Sigmoid colon (tissue), 7 donors: ENCODE measurements around the gene UBR2. TPM values are rescaled to one million over a fixed set of nuclear protein-coding genes. Genes with fewer than 3 reads are reported as not detected.
"Not testable (repeated sequence)": the region's sequence is repeated elsewhere in the genome, so short reads cannot be mapped to it uniquely, and the experiment has no call there.

Experiments
- DNase-seq: peaks from one replicate; pipeline ENCODE4 v3.0.0-alpha.2; 2019
- H3K27ac ChIP-seq, 4 donors: fragments of 200-600 bp; sonication (generic); one replicate each; pipeline ENCODE4 v1.5.1; 2016 to 2019; ENCODE audit warnings: mild to moderate bottlenecking in 1 of 4
- H3K27me3 ChIP-seq, 3 donors: fragments of 200-600 bp; sonication (generic); one replicate each; pipeline ENCODE4 v1.5.1; 2019; ENCODE audit warnings: mild to moderate bottlenecking in 1 of 3
- H3K36me3 ChIP-seq, 4 donors: fragments of 200-600 bp; sonication (generic); one replicate each; pipeline ENCODE4 v1.5.1; 2016 to 2019
- H3K4me1 ChIP-seq, 4 donors: fragments of 200-600 bp; sonication (generic); one replicate each; pipeline ENCODE4 v1.5.1; 2017 to 2019
- H3K4me3 ChIP-seq, 4 donors: fragments of 200-600 bp; sonication (generic); one replicate each; pipeline ENCODE4 v1.5.1; 2017 to 2019; ENCODE audit warnings: mild to moderate bottlenecking in 2 of 4, moderate library complexity in 1 of 4
- H3K9me3 ChIP-seq, 4 donors: fragments of 200-600 bp in 3 of 4; sonication (generic) in 3 of 4; one replicate each; pipeline versions ENCODE4 v1.5.1 to v1.6.1; 2013 to 2019
- CTCF ChIP-seq, 4 experiments: fragments of 450-650 bp in 3 of 4; fragments of 200-600 bp in 1 of 4; IDR thresholded peaks; one replicate each; pipeline ENCODE4 v1.5.1; 2016 to 2019; ENCODE audit warnings: antibody characterized with exemption in 4 of 4, mild to moderate bottlenecking in 3 of 4, moderate library complexity in 2 of 4
- EP300 ChIP-seq, 4 donors: sonication (generic); formaldehyde crosslinking; IDR thresholded peaks; one replicate each; pipeline ENCODE4 v1.6.1; 2017; ENCODE audit warnings: antibody characterized with exemption in 4 of 4
- POLR2A ChIP-seq, 2 donors: fragments of 450-650 bp; IDR thresholded peaks; one replicate each; pipeline ENCODE4 v1.6.1; 2016; ENCODE audit warnings: antibody characterized with exemption in 2 of 2, mild to moderate bottlenecking in 2 of 2, moderate library complexity in 2 of 2
- POLR2AphosphoS5 ChIP-seq, 4 donors: sonication (generic); formaldehyde crosslinking; IDR thresholded peaks; one replicate each; pipeline ENCODE4 v1.6.1; 2017; ENCODE audit warnings: antibody characterized with exemption in 4 of 4
- WGBS, 2 donors: extraction: QIAGEN DNeasy Blood & Tissue Kit; methylation state at CpG; one replicate each; pipeline ENCODE4 v1.1.7; 2013; 5-methylcytosine and 5-hydroxymethylcytosine counted together
- intact Hi-C: fragments of 100-400 bp; cut with DNase I; formaldehyde crosslinking; loops from one replicate; pipeline ENCODE4 v1.15.1; 2023
- polyA plus RNA-seq, 3 donors: library from polyadenylated mRNA; stranded (reverse); fragments of 200-250 nt; gene quantifications; one replicate each; pipeline ENCODE4 v1.2.3, GENCODE V29; 2013
- total RNA-seq, 4 donors: library from RNA; depleted of rRNA; stranded (reverse); fragments of >200 nt; gene quantifications; one replicate each; pipeline ENCODE4 v1.1.0, GENCODE V29; 2016
- donor health status: healthy with polysubstance abuse.
- donor health status: Bipolar disorder and iron deficiency.
- donor health status: healthy.

UBR2 gene
- total and polyA plus RNA-seq, 7 donors: 6.6 to 34.3 (median 30.4) TPM

GRCh38 chr6:42727087-42727611 is 163.3 kb downstream of the UBR2 start:
- H3K27me3 ChIP-seq: no peaks in the 10 kb centered on the region
- TF ChIP-seq POLR2AphosphoS5 (IDR thresholded peaks at IDR 0.05) (no peak), CTCF (IDR thresholded peaks at IDR 0.05) (no peak), EP300 (IDR thresholded peaks at IDR 0.05) (no peak), POLR2A (IDR thresholded peaks at IDR 0.05) (no peak)
- intact Hi-C loops: loop anchor here (2.0 to 5.0 kb wide), 4 partner anchors 20 to 150 kb away; partner anchors contain the start of gene TBCC
- H3K27ac ChIP-seq: peak overlapping the region; percentile 76 to 90 (median 87)
- H3K4me3 ChIP-seq: peak overlapping the region; percentile 31 to 60 (median 52)
- H3K4me1 ChIP-seq: peaks cover 0 to 31% (median 13%) of the 10 kb centered on the region in 4 donors
- H3K9me3 ChIP-seq: no peaks in the 10 kb centered on the region
- peaks cover 0 to 11% (median 0%) of the 10 kb centered on the region in 4 donors for H3K36me3 ChIP-seq
- WGBS, 2 donors: 19 to 20% methylated on average over 52 of the region's 52 CpGs
- peak; percentile 79 for DNase-seq

- WGBS, 2 donors: 77 to 83% methylated on average over 22 of the region's 22 CpGs
- H3K27me3 ChIP-seq: no peaks in the 10 kb centered on the region
- H3K4me1 ChIP-seq: peaks cover 0 to 31% (median 13%) of the 10 kb centered on the region in 4 donors
- intact Hi-C loops: loop anchor here (2.0 to 5.0 kb wide), 4 partner anchors 19 to 149 kb away; partner anchors contain the start of gene TBCC
- H3K4me3 ChIP-seq: peak overlapping the region; percentile 31 to 60 (median 52)
- peaks cover 0 to 7% (median 0%) of the 10 kb centered on the region in 4 donors for H3K36me3 ChIP-seq
- DNase-seq: peak; percentile 71
- H3K9me3 ChIP-seq: no peaks in the 10 kb centered on the region
- TF ChIP-seq POLR2A (IDR thresholded peaks at IDR 0.05) (no peak), POLR2AphosphoS5 (IDR thresholded peaks at IDR 0.05) (peak in 2 of 4 donors; percentile 22 to 59)
- peak overlapping the region; percentile 76 to 90 (median 87) for H3K27ac ChIP-seq
These were observed 163.8 kb downstream of the UBR2 start for GRCh38 chr6:42727627-42728026.

- Histone ChIP-seq H3K27ac (no peak overlapping the region), H3K27me3 (no peaks in the 10 kb centered on the region), H3K36me3 (no peaks in the 10 kb centered on the region), H3K4me3 (no peak overlapping the region), H3K4me1 (peaks cover 0 to 27% (median 13%) of the 10 kb centered on the region in 4 donors), H3K9me3 (no peaks in the 10 kb centered on the region)
- intact Hi-C loops: loop anchor here (5.0 kb wide), 1 partner anchor 37 kb away; no protein-coding TSS in a partner anchor
- TF ChIP-seq CTCF (IDR thresholded peaks at IDR 0.05): no peak
- no peak for TF ChIP-seq POLR2AphosphoS5 (IDR thresholded peaks at IDR 0.05)
- TF ChIP-seq POLR2A (IDR thresholded peaks at IDR 0.05): no peak
- TF ChIP-seq EP300 (IDR thresholded peaks at IDR 0.05): no peak
- DNase-seq: no peak
- 52 to 53% methylated on average over 3 of the region's 3 CpGs for WGBS, 2 donors
These were observed 165.9 kb downstream of the UBR2 start for GRCh38 chr6:42729731-42730130.

GRCh38 chr6:42733867-42734481 is 170.1 kb downstream of the UBR2 start:
- DNase-seq, H3K27ac ChIP-seq, H3K36me3 ChIP-seq, H3K9me3 ChIP-seq, H3K4me1 ChIP-seq, H3K27me3 ChIP-seq, H3K4me3 ChIP-seq, intact Hi-C loops: not testable (repeated sequence)
- 87 to 88% methylated on average over 13 of the region's 13 CpGs for WGBS, 2 donors

GRCh38 chr6:42735976-42736375 is 172.1 kb downstream of the UBR2 start:
- no peak overlapping the region for H3K4me3 ChIP-seq
- intact Hi-C loops: no loop called here
- DNase-seq: no peak
- H3K9me3 ChIP-seq: no peaks in the 10 kb centered on the region
- H3K27ac ChIP-seq: no peak overlapping the region
- H3K4me1 ChIP-seq: no peaks in the 10 kb centered on the region
- no peaks in the 10 kb centered on the region for H3K27me3 ChIP-seq
- WGBS, 2 donors: 92 to 97% methylated on average over 3 of the region's 3 CpGs
- TF ChIP-seq EP300 (IDR thresholded peaks at IDR 0.05) (no peak), CTCF (IDR thresholded peaks at IDR 0.05) (no peak), POLR2A (IDR thresholded peaks at IDR 0.05) (no peak), POLR2AphosphoS5 (IDR thresholded peaks at IDR 0.05) (no peak)
- no peaks in the 10 kb centered on the region for H3K36me3 ChIP-seq
